Mammary epithelial cell (primary cell): ENCODE measurements around the gene CENPU.
"Not testable (repeated sequence)": the region's sequence is repeated elsewhere in the genome, so short reads cannot be mapped to it uniquely, and the experiment has no call there.

Experiments
- CTCF ChIP-seq, 2 donors: IDR thresholded peaks in 1 of 2; conservative IDR thresholded peaks in 1 of 2; 2 replicates each; pipeline ENCODE4 v1.5.1; 2011 to 2012; ENCODE audit warnings: inconsistent platforms in 2 of 2, low read length in 2 of 2, mild to moderate bottlenecking in 2 of 2, control low read depth in 1 of 2, low read depth in 1 of 2; ENCODE audit not compliant: insufficient read depth in 1 of 2; ENCODE audit errors: extremely low read depth in 1 of 2
- EZH2 ChIP-seq: IDR thresholded peaks from 2 replicates; pipeline ENCODE4 v1.6.1; 2012; ENCODE audit warnings: low read length, inconsistent platforms, borderline replicate concordance

- not testable (repeated sequence) for TF ChIP-seq CTCF (conservative IDR thresholded peaks at IDR 0.05 in 1 of 2, IDR thresholded peaks at IDR 0.05 in 1 of 2; ENCODE audit: extremely low read depth in 1 of 2, insufficient read depth in 1 of 2, low read depth in 1 of 2, low read length in 2 of 2); EZH2
Measured at GRCh38 chr4:184741651-184742050, 7.8 kb upstream of the CENPU start.
